Hematopoietic multipotent progenitor cell (in vitro differentiated cells): Measurements from ENCODE around the gene EVL. TPM values are rescaled to one million over a fixed set of nuclear protein-coding genes. Genes with fewer than 3 reads are reported as not detected.
"Not testable (repeated sequence)": the region's sequence is repeated elsewhere in the genome, so short reads cannot be mapped to it uniquely, and the experiment has no call there.

Experiments
- DNase-seq, 3 donors: peaks; one replicate each; pipeline ENCODE4 v3.0.0-alpha.2; 2011 to 2015; ENCODE audit warnings: low read depth in 2 of 3, low spot score in 2 of 3
- total RNA-seq: library from RNA; depleted of rRNA; stranded (reverse); fragments of >200 nt; gene quantifications from one replicate; pipeline ENCODE4 v1.2.3, GENCODE V29; 2012

EVL gene
- total RNA-seq, 1 donor: 102 TPM

- DNase-seq: not testable (repeated sequence)
These were observed 708 bp upstream of the EVL start for GRCh38 chr14:100064335-100065092.

DNA sequence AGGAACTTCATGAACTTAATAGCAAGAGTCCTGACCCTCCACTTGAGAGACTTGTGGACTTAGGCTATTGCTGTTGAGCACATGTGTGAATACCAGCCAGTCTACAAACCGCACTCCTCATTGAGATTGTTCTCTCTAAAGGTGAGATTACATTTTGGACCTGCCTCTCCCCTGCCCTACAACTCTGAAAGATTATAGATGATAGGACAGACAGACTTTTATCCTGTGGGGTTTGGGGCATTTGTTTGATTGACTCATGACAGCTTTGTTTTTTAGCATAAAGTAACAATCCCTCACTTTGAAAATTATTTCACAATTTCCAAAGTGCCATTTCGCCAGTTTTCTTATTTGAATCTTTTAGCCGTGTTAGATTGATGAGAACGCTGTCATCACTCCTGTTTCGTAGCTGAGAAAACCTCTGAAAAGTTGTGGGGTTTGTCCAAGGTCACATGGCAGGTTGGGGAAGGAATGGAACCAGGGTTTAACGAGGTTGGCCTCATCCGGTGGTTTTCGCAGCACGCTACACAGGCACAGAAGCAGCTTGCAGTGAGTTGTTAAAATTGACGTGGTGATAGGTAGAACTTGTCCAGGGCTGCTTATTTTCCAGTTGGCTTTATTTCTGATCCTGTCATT is 836 bp downstream of the EVL start:
- DNase-seq: peak in 2 of 3 donors; percentile 74 to 78

DNA sequence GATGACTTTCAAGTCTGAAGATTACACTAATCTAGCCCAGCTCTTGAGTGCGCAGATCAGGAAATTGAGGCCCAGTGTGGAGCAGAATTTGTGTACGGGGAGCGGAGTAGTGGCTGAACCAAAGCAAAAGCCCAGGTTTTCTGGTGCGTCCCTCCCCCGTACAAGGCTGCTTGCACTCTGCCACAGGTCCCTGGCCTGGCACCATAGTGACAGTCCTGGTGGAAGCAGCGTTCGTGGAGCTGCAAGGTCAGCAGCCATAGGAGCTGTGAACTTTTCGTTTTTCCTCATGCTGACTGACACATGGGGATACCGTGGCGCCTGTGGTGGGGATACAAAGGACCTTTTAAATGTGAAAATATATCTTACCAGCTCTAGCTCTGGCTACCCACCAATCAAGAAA is 1.7 kb downstream of the EVL start:
- no peak for DNase-seq

DNA sequence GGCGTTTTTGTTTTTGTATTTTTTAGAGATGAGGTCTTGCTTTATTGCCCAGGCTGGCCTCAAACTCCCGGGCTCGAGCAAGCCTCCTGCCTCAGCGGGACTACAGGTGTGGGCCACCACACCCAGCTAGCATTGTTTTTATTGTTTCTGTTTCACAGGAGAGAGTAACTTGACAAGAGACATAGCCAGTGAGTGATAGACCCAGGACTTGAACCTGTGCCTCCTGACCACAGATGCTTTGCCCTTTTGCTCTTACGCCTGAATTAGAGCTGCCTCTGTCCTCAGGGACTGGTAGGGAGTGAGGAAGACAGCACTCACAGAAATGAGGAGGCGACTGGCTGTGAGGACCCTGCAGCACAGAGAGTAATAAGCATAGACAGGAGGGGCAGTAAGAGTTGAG is 2.3 kb downstream of the EVL start:
- DNase-seq: no peak

DNA sequence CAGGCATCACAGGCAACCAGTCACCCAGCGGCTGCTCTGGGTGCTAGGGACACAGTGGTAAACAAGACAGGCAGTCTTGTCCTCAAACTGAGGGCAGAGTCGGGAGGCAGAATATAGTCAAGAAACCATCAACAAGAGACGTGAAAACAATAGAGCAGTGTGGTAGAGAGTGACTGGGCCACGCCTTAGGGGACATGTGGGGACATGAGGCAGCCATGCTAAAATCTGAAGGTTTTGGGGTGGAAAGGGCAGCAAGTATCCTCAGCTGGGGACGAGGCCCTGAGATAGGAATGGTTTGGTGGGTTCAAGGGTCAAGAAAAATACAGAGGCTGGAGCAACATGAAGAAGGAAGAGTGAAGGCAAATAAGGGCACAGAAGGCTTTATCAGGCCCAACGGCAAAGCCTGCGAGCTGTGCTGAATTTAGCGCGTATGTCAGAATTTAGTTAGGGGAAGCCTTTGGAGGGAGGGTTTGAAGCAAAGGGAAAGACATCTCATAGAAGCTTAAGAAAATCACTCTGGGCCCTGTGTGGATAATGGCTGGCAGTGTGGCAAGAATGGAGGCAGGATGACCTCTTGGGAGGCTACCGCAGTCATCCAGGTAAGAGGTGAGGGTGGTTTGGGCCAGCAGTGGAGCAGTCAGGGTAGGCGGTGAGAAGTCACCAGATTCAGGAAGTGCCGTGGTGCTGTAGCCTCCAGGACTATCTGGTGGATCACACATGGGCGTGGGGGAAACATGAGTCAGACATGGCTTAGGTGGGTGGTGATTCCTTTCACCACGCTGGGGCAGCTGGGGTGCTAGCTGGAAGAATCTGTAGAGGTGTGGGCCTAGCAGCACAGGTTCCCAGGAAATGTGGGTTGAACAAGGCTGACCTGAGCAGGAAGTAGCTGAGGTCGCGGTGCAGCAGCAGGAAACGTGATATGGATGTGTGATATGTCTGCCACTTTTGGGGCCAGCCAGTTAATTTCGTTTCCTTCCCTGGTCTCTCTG is 3.0 kb downstream of the EVL start:
- peak in 2 of 3 donors; percentile 95 for DNase-seq

GRCh38 chr14:100069161-100069800 is 4.1 kb downstream of the EVL start:
- DNase-seq: no peak

DNA sequence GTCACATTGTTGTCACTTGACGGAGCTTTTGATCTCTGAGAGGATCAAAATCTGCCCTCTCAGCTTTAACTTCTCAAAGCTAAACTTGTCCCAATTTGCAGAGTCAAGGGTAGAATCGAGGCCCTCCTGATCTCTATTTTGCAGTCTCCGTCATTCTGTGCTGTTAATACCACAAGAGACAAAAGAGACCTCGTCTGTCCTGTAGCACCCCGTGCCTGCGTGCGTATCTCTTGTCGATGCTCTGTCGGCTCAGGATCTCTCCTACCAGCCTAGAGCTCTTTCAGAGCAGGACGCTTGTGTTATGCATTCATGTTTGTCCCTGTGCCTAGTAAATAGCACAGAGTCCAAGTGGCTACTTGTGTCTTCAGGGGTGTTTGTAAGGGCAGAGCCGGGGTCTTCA is 5.1 kb downstream of the EVL start:
- DNase-seq: no peak

DNA sequence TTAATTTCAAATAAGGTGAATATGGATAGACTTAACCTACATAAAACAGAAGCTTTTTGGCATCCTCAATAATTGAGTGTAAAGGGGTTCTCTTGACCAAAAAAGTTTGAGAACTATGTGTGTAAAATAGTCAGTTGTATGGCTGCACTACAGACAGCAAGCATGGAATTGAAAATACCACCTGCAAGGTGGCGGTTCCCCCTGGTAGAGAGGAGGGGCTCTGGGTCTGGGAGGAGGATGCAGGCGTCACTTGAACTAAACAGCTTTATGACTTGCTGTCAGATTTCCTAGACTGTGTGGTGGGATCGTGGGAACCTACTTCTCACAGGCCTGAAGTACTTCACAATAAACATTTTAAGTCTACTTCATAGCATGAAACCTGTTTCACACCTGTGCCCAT is 6.3 kb downstream of the EVL start:
- DNase-seq: no peak

DNA sequence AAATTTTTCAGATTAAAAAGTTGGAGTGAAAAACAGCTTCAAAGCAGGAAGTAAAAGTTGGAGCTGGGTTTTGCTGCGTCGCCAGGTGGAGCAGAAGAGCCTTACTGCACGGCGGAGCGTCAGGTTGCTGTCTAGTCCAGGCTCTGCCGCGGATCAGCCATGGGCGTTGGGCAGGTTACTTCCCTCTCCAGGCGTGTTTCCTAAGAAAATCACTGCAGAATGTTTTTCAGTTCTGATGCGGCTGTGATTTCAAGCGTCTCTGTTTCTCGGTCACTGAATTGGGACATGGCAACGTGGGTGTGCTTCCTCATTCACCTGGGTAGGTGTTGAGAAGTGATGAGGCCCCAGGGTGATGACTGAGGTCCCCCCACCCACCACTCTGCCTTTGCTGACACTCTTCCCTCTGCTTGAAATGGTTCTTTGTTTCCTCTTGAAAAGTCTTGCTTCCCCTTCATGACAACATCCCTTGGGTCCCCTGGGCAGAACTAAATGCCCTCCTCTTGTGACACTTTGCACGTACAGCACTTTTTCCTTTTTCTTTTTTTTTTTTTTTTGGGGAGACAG is 7.6 kb downstream of the EVL start:
- peak in 2 of 3 donors; percentile 51 to 73 for DNase-seq

DNA sequence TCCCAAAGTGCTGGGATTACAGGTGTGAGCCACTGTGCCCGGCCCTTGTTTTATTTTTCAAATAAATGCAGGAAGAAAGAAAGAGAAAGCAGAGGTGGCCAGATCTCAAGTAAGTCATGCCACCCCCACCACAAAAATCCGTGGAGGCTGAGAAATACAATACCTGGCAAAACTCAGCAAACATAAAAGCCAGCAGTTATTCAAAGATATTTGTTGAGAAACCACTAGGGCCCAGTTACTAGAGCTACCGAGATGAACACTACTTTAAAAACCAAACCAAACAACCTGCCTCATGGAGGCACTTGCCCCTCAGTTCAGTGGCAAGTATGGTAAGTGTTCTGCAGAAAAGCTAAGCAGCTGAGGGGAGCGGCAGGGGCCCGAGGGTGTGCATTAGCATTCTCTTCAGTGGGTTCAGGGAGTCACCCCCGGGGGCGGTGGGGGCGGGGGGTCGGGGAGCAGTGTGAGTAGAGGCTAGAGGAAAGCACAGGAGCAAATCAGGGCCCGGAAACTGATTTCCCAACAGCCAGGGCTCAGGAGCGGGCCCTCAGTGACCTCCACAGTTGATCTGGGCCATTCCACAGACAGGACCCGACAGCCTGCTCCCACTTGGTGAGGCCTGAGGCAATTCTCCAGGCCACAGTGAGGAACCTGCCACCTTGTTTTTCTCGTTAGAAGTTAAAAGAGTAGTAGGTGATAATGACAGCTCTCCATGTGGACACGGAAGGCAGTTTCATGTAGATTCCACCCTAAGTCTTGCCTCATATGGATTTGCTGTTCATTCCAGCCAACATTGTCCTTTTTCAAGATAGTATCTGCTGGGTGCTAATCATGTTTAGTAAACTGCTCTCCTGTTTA is 8.6 kb downstream of the EVL start:
- DNase-seq: no peak

DNA sequence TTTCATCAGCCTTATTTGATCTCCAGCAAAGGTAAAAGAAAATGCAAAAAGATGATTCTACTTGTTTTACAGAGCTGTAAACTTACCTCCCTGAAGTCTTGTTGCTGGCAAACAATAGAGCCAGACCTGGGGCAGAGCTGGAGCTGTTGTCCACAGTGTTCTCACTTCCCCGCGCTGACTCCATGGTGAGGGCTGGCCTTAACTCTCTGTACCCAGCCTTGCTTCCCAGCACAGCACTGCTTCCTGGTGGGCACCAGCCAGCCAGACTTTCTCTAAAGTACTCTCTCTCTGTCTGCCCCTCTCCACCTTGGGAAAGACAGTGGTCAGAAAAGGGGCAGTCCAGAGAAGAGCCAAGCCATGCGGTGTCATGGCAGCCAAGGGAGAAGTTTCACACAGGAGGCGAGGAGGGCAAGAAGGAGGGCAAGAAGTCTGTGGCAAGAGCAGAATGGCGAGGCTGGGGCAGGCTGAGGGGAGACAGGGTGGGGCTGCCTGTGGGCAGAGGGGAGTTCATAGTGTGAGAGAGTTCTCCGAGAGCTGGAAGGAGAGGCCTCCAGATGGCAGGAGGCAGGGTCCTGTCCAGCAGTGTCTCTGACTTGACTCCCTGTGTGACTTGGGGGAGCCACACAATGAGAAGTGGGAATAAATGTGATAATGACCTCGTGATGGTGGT is 9.3 kb downstream of the EVL start:
- DNase-seq: no peak

DNA sequence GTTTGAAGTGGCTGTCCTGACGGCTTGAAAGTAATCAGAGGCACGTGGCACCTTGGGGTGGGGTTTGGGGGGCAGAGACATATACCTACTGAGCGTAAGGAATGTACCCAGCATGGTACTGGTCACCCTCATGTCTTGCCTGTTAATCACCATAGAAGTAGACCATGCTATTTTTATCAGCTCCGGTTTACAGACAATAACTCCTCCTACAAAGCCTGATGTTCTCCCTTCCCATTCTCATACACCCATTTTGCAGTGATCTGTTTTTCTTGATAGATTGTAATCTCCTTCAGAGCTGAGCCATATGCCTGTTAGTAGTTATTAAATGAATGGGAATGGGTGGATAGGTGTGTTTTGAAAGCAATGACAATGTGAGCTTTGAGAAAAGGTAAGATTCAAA is 10.5 kb downstream of the EVL start:
- DNase-seq: no peak

DNA sequence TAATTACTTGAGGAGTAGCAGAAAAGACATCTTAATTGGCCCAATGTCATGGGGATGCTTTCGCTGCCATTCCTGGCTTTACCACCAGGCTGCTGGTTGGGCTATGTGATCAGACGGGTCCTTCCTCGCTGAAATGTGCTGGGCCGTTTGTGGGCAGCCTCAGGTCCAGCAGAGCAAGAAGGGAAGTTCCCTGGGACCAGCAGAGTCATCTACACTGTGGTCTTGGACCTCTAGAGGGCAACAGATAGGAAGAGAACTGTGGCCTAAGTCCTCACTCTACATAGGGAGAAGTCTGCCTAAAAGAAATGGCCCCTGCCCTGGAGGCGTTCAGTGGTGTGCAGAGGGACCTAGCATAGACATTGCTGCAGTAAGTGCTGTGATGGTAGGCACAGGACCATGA is 10.9 kb downstream of the EVL start:
- peak in 2 of 3 donors; percentile 81 to 82 for DNase-seq

DNA sequence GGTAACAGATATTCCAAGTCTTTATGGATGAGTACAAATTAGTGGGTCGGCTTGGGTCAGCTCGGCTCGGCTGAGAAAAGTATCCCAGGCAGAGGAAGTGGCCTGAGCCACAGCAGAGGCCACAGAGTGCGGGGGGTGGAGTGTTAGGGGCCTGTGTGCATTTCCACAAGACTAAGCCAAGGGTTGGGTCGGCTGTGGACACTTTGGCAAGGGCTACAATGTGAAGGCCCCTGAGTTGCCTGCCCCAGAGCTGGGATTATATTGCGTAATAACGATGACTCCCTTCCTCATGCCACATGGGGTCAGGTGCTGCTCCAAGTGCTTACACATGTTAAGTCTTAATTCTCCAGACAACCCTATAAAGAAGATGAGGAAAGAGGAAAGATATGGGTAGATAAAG is 11.4 kb downstream of the EVL start:
- no peak for DNase-seq

DNA sequence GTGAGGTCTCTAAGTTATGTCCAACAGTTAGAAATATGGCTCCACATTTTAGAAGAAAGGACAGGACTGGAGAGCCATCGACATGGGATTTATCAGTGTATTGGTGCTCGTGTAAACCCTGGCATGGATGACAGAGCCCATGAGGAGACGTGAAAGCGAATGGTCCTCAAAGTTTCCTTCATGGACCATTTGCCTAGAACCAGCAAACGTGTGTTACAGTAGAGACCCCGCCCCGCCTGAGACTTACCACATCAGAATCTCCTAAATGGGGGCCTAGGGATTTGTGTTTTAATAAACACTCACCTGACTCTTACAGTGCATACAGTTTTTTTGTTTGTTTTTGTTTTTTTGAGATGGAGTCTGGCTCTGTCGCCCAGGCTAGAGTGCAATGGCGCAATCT is 12.2 kb downstream of the EVL start:
- no peak for DNase-seq

GRCh38 chr14:100078216-100078803 is 13.1 kb downstream of the EVL start:
- DNase-seq: no peak

- DNase-seq: peak in 2 of 3 donors; percentile 87 to 92
These were observed 13.9 kb downstream of the EVL start for GRCh38 chr14:100078997-100079725.

- DNase-seq: no peak
These were observed 14.4 kb downstream of the EVL start for GRCh38 chr14:100079726-100080005.
